Osteocyte (in vitro differentiated cells): Measurements from ENCODE around the gene CIBAR2. TPM values are rescaled to one million over a fixed set of nuclear protein-coding genes. Genes with fewer than 3 reads are reported as not detected.

Experiments
- DNase-seq: peaks from one replicate; pipeline ENCODE4 v3.0.0; 2021; ENCODE audit warnings: mixed read lengths; ENCODE audit not compliant: unreplicated experiment; ENCODE audit errors: extremely low spot score
- H3K27ac Mint-ChIP-seq: one replicate; pipeline ENCODE4 v1.8.0; 2021; ENCODE audit warnings: mild to moderate bottlenecking, mixed read lengths; ENCODE audit not compliant: unreplicated experiment
- H3K27me3 Mint-ChIP-seq: one replicate; pipeline ENCODE4 v1.8.0; 2021; ENCODE audit warnings: mixed read lengths; ENCODE audit not compliant: unreplicated experiment
- H3K36me3 Mint-ChIP-seq: one replicate; pipeline ENCODE4 v1.8.0; 2021; ENCODE audit warnings: mixed read lengths; ENCODE audit not compliant: unreplicated experiment
- H3K4me1 Mint-ChIP-seq: one replicate; pipeline ENCODE4 v1.8.0; 2021; ENCODE audit warnings: mixed read lengths; ENCODE audit not compliant: unreplicated experiment
- H3K4me3 Mint-ChIP-seq: one replicate; pipeline ENCODE4 v1.8.0; 2021; ENCODE audit warnings: mild to moderate bottlenecking, moderate library complexity, mixed read lengths; ENCODE audit not compliant: unreplicated experiment
- H3K9me3 Mint-ChIP-seq: one replicate; pipeline ENCODE4 v1.8.0; 2021; ENCODE audit warnings: mixed read lengths; ENCODE audit not compliant: unreplicated experiment
- total RNA-seq: library from RNA; stranded (reverse); gene quantifications from 2 replicates; pipeline ENCODE4 v1.2.1, GENCODE V29; 2021
- TF ChIP-seq, protein P1 (sequence below): fragments of 200-600 bp; sonication (generic); IDR thresholded peaks from 2 replicates; pipeline ENCODE4 v1.5.0; 2021; ENCODE audit warnings: antibody characterized with exemption, mild to moderate bottlenecking, moderate library complexity

CIBAR2 gene
- total RNA-seq, 1 donor from 2014 or later, result not detected

DNA sequence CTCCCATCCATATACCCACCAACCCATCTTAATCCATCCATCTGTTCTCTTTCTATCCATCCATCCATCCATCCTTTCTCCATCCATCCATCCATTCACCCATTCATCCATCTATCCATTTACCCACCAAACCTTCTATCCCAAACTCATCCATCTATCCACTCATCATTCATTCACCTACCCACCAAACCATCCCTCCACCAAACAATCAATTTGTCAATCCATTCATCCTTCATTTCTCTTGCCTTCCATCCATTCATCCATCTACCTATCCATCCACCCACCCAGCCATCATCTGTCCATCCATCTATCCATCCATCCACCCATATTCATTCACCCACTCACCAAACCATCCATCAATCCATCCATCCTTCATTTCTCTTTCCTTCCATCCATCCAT, 44.6 kb upstream of the CIBAR2 start:
- Mint-ChIP-seq H3K27me3 (no peaks in the 10 kb centered on the region), H3K27ac (no peak overlapping the region), H3K36me3 (no peaks in the 10 kb centered on the region), H3K4me3 (no peak overlapping the region), H3K4me1 (peaks cover 35% of the 10 kb centered on the region), H3K9me3 (no peaks in the 10 kb centered on the region)
- DNase-seq, result no peak
- TF ChIP-seq, protein P1, sequence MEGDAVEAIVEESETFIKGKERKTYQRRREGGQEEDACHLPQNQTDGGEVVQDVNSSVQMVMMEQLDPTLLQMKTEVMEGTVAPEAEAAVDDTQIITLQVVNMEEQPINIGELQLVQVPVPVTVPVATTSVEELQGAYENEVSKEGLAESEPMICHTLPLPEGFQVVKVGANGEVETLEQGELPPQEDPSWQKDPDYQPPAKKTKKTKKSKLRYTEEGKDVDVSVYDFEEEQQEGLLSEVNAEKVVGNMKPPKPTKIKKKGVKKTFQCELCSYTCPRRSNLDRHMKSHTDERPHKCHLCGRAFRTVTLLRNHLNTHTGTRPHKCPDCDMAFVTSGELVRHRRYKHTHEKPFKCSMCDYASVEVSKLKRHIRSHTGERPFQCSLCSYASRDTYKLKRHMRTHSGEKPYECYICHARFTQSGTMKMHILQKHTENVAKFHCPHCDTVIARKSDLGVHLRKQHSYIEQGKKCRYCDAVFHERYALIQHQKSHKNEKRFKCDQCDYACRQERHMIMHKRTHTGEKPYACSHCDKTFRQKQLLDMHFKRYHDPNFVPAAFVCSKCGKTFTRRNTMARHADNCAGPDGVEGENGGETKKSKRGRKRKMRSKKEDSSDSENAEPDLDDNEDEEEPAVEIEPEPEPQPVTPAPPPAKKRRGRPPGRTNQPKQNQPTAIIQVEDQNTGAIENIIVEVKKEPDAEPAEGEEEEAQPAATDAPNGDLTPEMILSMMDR, result no peak

DNA sequence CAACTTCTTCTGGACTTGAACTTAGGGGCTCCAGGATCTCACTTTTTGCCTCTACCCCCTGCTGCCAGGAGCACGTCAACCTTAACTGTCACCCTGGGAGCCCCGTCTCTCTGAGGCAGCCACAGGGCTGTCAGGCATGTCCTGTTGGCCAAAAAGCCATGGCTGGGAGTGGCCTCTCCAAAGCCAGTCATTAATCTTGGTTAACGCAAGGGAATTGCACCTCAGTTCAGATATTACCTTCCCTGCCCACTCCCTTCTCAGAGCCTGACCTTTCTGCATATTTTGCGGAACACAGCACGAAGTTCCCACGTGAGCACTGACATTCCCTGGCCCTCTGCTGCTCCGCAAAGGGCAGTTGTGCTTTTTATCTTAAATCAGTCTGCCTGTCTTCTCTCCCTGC, 44.2 kb upstream of the CIBAR2 start:
- no peaks in the 10 kb centered on the region for H3K27me3 Mint-ChIP-seq
- H3K27ac Mint-ChIP-seq, result no peak overlapping the region
- H3K4me1 Mint-ChIP-seq, result peaks cover 37% of the 10 kb centered on the region
- no peaks in the 10 kb centered on the region for H3K36me3 Mint-ChIP-seq
- H3K9me3 Mint-ChIP-seq, result no peaks in the 10 kb centered on the region
- H3K4me3 Mint-ChIP-seq, result no peak overlapping the region
- DNase-seq, result no peak
- TF ChIP-seq, protein P1, result no peak

DNA sequence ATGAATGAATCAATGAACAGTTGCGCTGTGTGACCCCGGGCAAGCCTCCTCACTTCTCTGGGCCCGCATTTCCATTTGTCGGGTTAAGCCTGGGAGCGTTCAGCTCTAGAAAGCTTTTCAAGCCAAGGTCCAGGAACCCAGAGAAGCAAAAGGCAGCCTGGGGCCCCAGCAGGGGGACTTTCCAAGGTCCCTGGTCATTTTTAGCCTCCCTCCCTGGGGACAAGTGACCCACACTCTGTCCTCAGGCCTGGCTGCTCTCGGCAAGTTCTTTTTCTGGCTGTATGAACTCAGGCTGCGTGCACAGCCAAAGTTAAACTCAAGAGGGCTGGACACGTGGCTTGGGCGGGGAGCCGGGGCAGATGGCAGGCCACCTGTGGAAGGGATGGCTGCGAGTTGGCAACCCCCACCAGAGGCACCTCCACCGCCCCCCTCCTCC, 41.4 kb upstream of the CIBAR2 start:
- Mint-ChIP-seq H3K27ac (no peak overlapping the region), H3K4me1 (peaks cover 47% of the 10 kb centered on the region), H3K4me3 (no peak overlapping the region), H3K27me3 (no peaks in the 10 kb centered on the region), H3K36me3 (no peaks in the 10 kb centered on the region), H3K9me3 (no peaks in the 10 kb centered on the region)
- no peak for DNase-seq
- TF ChIP-seq, protein P1, result no peak

DNA sequence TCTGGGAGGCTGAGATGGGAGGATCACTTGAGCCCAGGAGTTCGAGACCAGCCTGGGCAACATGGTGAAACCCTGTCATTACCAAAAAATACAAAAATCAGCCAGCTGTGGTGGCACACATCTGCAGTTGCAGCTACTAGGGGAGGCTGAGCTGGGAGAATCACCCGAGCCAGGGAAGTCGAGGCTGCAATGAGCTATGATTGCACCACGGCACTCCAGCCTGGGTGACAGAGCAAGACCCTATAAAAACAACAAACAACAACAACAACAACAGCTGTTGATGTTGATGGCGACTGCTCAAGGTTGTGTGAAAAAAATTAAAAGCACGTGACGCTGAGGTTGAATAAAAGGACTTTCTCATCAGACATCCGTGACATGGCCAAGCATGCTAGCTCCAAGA, 40.8 kb upstream of the CIBAR2 start:
- TF ChIP-seq, protein P1, result no peak
- Mint-ChIP-seq H3K4me1 (peaks cover 44% of the 10 kb centered on the region), H3K27ac (no peak overlapping the region), H3K4me3 (no peak overlapping the region), H3K36me3 (no peaks in the 10 kb centered on the region), H3K27me3 (no peaks in the 10 kb centered on the region), H3K9me3 (no peaks in the 10 kb centered on the region)
- DNase-seq, result no peak

DNA sequence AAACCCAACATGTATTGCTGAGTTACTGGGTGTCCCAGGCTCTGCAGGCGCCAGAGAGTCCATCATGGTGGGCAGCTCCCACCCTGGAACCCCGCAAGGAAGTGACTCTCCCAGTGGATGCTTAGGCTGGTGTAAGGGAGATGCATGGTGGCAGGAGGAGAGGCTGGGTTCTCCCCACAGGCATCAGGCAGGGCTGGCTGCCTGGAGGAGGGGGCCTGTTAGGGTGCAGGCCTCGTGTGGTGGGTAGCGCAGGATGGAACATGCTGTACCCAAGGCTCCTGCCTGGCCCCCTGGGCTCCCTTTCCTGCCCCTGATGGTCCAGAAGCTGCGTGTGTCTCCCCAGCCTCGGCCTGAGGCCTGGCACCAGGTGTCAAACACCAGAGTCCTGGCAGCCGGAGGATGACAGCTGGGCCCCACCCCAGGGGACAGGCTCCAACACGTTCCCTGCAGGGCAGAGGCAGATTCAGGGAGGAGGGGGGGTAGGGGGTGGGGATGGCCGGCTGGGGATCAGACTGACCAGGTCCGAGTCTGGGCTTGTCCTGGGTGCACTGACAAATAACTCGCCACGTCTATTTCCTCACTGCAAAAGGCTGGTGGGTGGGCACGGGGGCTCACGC, 40.2 kb upstream of the CIBAR2 start:
- H3K9me3 Mint-ChIP-seq, result no peaks in the 10 kb centered on the region
- TF ChIP-seq, protein P1, result no peak
- H3K27me3 Mint-ChIP-seq, result no peaks in the 10 kb centered on the region
- peaks cover 41% of the 10 kb centered on the region for H3K4me1 Mint-ChIP-seq
- H3K4me3 Mint-ChIP-seq, result no peak overlapping the region
- no peak for DNase-seq
- H3K27ac Mint-ChIP-seq, result peak overlapping the region; percentile 68
- H3K36me3 Mint-ChIP-seq, result no peaks in the 10 kb centered on the region
